DND-41 (cell line): ENCODE data around the gene RAD51B.

Source experiments
- CTCF ChIP-seq: IDR thresholded peaks from 2 replicates; pipeline ENCODE4 v1.5.1; 2012; ENCODE audit warnings: borderline replicate concordance, low read length, moderate library complexity, mild to moderate bottlenecking; ENCODE audit not compliant: poor library complexity, severe bottlenecking; ENCODE audit errors: extremely low read depth
- EZH2 ChIP-seq: IDR thresholded peaks from 3 replicates; pipeline ENCODE4 v1.6.1; 2012; ENCODE audit warnings: borderline replicate concordance, low read depth, mild to moderate bottlenecking, moderate library complexity, low read length, inconsistent platforms; ENCODE audit not compliant: severe bottlenecking

- no peak for TF ChIP-seq EZH2
- TF ChIP-seq CTCF: no peak
Observed at GRCh38 chr14:68359837-68360552, 540.4 kb downstream of the RAD51B start.
